ENCODE measurements around the gene SCN3B. TPM values are rescaled to one million over a fixed set of nuclear protein-coding genes. Genes with fewer than 3 reads are reported as not detected.

Gene SCN3B
- total RNA-seq, 2 experiments from 2014 or later, result not detected

DNA sequence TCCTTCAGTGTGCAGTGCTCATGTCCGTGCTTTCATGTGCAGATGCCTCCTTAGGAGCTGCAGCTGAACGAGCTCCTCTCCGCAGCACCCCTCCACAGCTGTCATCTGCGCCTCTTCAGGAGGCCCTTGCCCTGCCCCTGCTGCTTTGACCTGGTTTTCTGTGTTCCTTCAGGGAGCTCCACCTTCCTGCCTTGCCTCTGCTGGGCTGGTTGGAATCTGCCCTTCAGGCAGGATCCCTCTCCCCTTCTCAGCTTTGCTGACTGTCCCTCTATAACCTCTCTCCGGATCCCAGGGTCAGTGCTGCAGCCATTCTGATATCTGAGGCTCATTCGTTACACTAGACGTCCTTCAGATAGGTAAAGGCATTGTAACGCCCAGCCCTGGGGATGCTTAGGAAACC lies 67.9 kb downstream of the SCN3B start:
- Histone ChIP-seq H2AFZ (ENCODE audit: low read length) (no peak overlapping the region), H3K4me3 (ENCODE audit: low read depth, low read length, poor library complexity, severe bottlenecking) (no peak overlapping the region), H3K4me2 (ENCODE audit: low read length) (no peak overlapping the region), H3K79me2 (ENCODE audit: insufficient read depth, low read depth, low read length) (no peaks in the 10 kb centered on the region), H3K4me1 (ENCODE audit: insufficient read depth, low read length, poor library complexity, severe bottlenecking) (no peaks in the 10 kb centered on the region), H3K36me3 (ENCODE audit: insufficient read depth, low read length) (no peaks in the 10 kb centered on the region), H4K20me1 (ENCODE audit: insufficient read depth, low read length) (no peaks in the 10 kb centered on the region), H3K9me3 (ENCODE audit: low read length) (no peaks in the 10 kb centered on the region), H3K9me2 (ENCODE audit: insufficient read depth, low read length) (no peaks in the 10 kb centered on the region), H3K27ac (ENCODE audit: low read depth, low read length, poor library complexity, severe bottlenecking) (no peak overlapping the region)
- intact Hi-C loops (cut with micrococcal nuclease; ENCODE audit: unreplicated experiment), result no loop called here
- ChIA-PET CTCF (ENCODE audit: unreplicated experiment) (no interaction called here), POLR2A (no interaction called here)
- no TSS peak for BruUV-seq (replicated peaks)
- no peak for DNase-seq (ENCODE audit: low spot score)
- TF ChIP-seq EZH2phosphoT487 (IDR thresholded peaks at IDR 0.05; ENCODE audit: borderline replicate concordance, low read depth, low read length), result no peak
- TF ChIP-seq, protein P1, sequence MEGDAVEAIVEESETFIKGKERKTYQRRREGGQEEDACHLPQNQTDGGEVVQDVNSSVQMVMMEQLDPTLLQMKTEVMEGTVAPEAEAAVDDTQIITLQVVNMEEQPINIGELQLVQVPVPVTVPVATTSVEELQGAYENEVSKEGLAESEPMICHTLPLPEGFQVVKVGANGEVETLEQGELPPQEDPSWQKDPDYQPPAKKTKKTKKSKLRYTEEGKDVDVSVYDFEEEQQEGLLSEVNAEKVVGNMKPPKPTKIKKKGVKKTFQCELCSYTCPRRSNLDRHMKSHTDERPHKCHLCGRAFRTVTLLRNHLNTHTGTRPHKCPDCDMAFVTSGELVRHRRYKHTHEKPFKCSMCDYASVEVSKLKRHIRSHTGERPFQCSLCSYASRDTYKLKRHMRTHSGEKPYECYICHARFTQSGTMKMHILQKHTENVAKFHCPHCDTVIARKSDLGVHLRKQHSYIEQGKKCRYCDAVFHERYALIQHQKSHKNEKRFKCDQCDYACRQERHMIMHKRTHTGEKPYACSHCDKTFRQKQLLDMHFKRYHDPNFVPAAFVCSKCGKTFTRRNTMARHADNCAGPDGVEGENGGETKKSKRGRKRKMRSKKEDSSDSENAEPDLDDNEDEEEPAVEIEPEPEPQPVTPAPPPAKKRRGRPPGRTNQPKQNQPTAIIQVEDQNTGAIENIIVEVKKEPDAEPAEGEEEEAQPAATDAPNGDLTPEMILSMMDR (conservative IDR thresholded peaks at IDR 0.05; ENCODE audit: low read length), result no peak

DNA sequence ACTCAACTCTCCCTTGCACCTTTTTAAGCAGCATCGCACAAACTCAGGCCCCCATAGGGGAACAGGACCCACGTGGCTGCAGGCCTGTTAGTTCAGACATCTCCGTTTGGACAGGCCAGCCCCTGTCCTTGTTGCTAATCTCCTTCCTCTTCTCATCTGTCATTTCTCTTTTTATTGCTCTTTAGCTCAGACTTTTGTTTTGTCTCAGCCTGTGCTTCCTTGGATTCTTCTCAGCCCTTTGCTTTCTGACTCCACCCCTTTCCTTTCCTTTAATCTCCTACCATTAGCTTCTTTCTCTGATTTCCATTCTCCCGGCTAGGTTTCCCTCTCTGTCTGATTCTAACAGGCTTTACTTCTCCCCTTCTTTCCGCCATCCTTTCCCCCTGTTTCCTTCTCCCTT lies 68.7 kb downstream of the SCN3B start:
- POLR2A ChIA-PET, result no interaction called here
- Histone ChIP-seq H3K9me2 (ENCODE audit: insufficient read depth, low read length) (no peaks in the 10 kb centered on the region), H3K9me3 (ENCODE audit: low read length) (no peaks in the 10 kb centered on the region), H3K4me1 (ENCODE audit: insufficient read depth, low read length, poor library complexity, severe bottlenecking) (no peaks in the 10 kb centered on the region), H3K36me3 (ENCODE audit: insufficient read depth, low read length) (no peaks in the 10 kb centered on the region), H4K20me1 (ENCODE audit: insufficient read depth, low read length) (no peaks in the 10 kb centered on the region), H3K4me2 (ENCODE audit: low read length) (no peak overlapping the region), H2AFZ (ENCODE audit: low read length) (no peak overlapping the region), H3K79me2 (ENCODE audit: insufficient read depth, low read depth, low read length) (no peaks in the 10 kb centered on the region), H3K27ac (ENCODE audit: low read depth, low read length, poor library complexity, severe bottlenecking) (no peak overlapping the region), H3K4me3 (ENCODE audit: low read depth, low read length, poor library complexity, severe bottlenecking) (no peak overlapping the region)
- TF ChIP-seq, protein P1 (conservative IDR thresholded peaks at IDR 0.05; ENCODE audit: low read length), result no peak
- TF ChIP-seq EZH2phosphoT487 (IDR thresholded peaks at IDR 0.05; ENCODE audit: borderline replicate concordance, low read depth, low read length), result no peak
- BruUV-seq (replicated peaks), result no TSS peak
- intact Hi-C loops (cut with micrococcal nuclease; ENCODE audit: unreplicated experiment), result no loop called here
- CTCF ChIA-PET (ENCODE audit: unreplicated experiment), result no interaction called here
- DNase-seq (ENCODE audit: low spot score), result no peak

DNA sequence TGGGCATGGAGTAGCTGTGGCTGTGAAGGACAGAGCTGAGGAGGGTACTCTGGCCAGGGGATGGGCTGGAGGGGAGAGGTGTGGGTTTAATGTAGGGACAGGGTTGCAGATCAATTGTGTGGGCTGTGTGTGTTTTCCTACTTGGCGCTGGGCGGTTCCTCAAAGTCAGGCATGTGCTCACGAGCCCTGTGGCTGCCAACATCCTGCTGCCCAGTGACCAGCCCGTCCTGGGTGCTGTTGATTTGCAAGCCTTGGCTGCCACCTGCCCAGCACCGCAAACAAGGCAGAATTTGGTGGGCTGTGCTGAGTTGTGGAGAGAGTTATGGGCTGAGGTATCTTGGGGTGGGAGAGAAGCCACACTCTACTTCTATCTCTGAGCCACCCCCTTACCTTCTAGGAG lies 69.2 kb downstream of the SCN3B start:
- no peak overlapping the region for H3K4me2 ChIP-seq (ENCODE audit: low read length)
- no peaks in the 10 kb centered on the region for H3K9me3 ChIP-seq (ENCODE audit: low read length)
- BruUV-seq (replicated peaks), result no TSS peak
- ChIA-PET POLR2A (no interaction called here), CTCF (ENCODE audit: unreplicated experiment) (no interaction called here)
- H3K4me1 ChIP-seq (ENCODE audit: insufficient read depth, low read length, poor library complexity, severe bottlenecking), result no peaks in the 10 kb centered on the region
- DNase-seq (ENCODE audit: low spot score), result no peak
- no peak overlapping the region for H3K27ac ChIP-seq (ENCODE audit: low read depth, low read length, poor library complexity, severe bottlenecking)
- intact Hi-C loops (cut with micrococcal nuclease; ENCODE audit: unreplicated experiment), result no loop called here
- no peak for TF ChIP-seq EZH2phosphoT487 (IDR thresholded peaks at IDR 0.05; ENCODE audit: borderline replicate concordance, low read depth, low read length)
- TF ChIP-seq, protein P1 (conservative IDR thresholded peaks at IDR 0.05; ENCODE audit: low read length), result no peak
- H2AFZ ChIP-seq (ENCODE audit: low read length), result no peak overlapping the region
- H3K4me3 ChIP-seq (ENCODE audit: low read depth, low read length, poor library complexity, severe bottlenecking), result no peak overlapping the region
- H3K9me2 ChIP-seq (ENCODE audit: insufficient read depth, low read length), result no peaks in the 10 kb centered on the region
- no peaks in the 10 kb centered on the region for H3K79me2 ChIP-seq (ENCODE audit: insufficient read depth, low read depth, low read length)
- H4K20me1 ChIP-seq (ENCODE audit: insufficient read depth, low read length), result no peaks in the 10 kb centered on the region
- no peaks in the 10 kb centered on the region for H3K36me3 ChIP-seq (ENCODE audit: insufficient read depth, low read length)

Data from OCI-LY7 (cell line).